DMS 273 (cell line): ENCODE results near the gene RASIP1.
"Not testable (repeated sequence)": the region's sequence is repeated elsewhere in the genome, so short reads cannot be mapped to it uniquely, and the experiment has no call there.

Experiments
- DNase-seq: peaks from one replicate; lab custom pipeline; 2025; ENCODE audit not compliant: unreplicated experiment; lab: John Stamatoyannopoulos, UW

RASIP1 gene

GRCh38 chr19:48713041-48713863 is 27.2 kb downstream of the RASIP1 start:
- peak; percentile 38 for DNase-seq

- DNase-seq, result no peak
Observed at GRCh38 chr19:48711106-48711662, 29.2 kb downstream of the RASIP1 start.

GRCh38 chr19:48708471-48708870 is 31.9 kb downstream of the RASIP1 start:
- DNase-seq, result no peak

- DNase-seq, result peak; percentile 82
Observed at GRCh38 chr19:48705431-48705830, 35.0 kb downstream of the RASIP1 start.

GRCh38 chr19:48703316-48703715 is 37.1 kb downstream of the RASIP1 start:
- no peak for DNase-seq

GRCh38 chr19:48702701-48703100 is 37.7 kb downstream of the RASIP1 start:
- DNase-seq, result no peak

- DNase-seq, result no peak
Observed at GRCh38 chr19:48698046-48698445, 42.4 kb downstream of the RASIP1 start.

- no peak for DNase-seq
Observed at GRCh38 chr19:48696353-48697010, 43.9 kb downstream of the RASIP1 start.

GRCh38 chr19:48695743-48696352 is 44.6 kb downstream of the RASIP1 start, which contains the start of gene FUT2:
FUT2 (plus strand) TSS chr19:48695971; CDS start chr19:48702957, 6,986 bp downstream.
- DNase-seq, result no peak

- DNase-seq, result not testable (repeated sequence)
Observed at GRCh38 chr19:48693629-48694028, 46.8 kb downstream of the RASIP1 start.

- no peak for DNase-seq
Observed at GRCh38 chr19:48689449-48689848, 51.0 kb downstream of the RASIP1 start.

GRCh38 chr19:48687776-48688175 is 52.6 kb downstream of the RASIP1 start:
- DNase-seq, result no peak

- DNase-seq, result not testable (repeated sequence)
Observed at GRCh38 chr19:48686637-48687036, 53.8 kb downstream of the RASIP1 start.

- DNase-seq, result peak; percentile 32
Observed at GRCh38 chr19:48686088-48686487, 54.3 kb downstream of the RASIP1 start.

GRCh38 chr19:48685583-48685982 is 54.8 kb downstream of the RASIP1 start:
- no peak for DNase-seq

GRCh38 chr19:48683349-48683748 is 57.1 kb downstream of the RASIP1 start:
- DNase-seq, result no peak

GRCh38 chr19:48681127-48681470 is 59.3 kb downstream of the RASIP1 start:
- DNase-seq, result peak; percentile 74

GRCh38 chr19:48680436-48681126 is 59.8 kb downstream of the RASIP1 start:
- DNase-seq, result no peak

GRCh38 chr19:48680006-48680405 is 60.4 kb downstream of the RASIP1 start:
- DNase-seq, result not testable (repeated sequence)

GRCh38 chr19:48678201-48678600 is 62.2 kb downstream of the RASIP1 start:
- DNase-seq, result no peak

GRCh38 chr19:48676887-48677286 is 63.5 kb downstream of the RASIP1 start:
- no peak for DNase-seq
